MG63 (cell line): Measurements from ENCODE around the gene NOP9. TPM values are rescaled to one million over a fixed set of nuclear protein-coding genes. Genes with fewer than 3 reads are reported as not detected.
"Not testable (repeated sequence)": the region's sequence is repeated elsewhere in the genome, so short reads cannot be mapped to it uniquely, and the experiment has no call there.

ENCODE experiments used
- DNase-seq: peaks from one replicate; pipeline ENCODE4 v3.0.0-alpha.2; 2020
- H3K27me3 ChIP-seq: fragments of 250-450 bp; sonication (Bioruptor Pico); 2 replicates; pipeline ENCODE4 v1.5.1; 2020; ENCODE audit warnings: mild to moderate bottlenecking, moderate library complexity
- H3K36me3 ChIP-seq: fragments of 250-450 bp; sonication (Bioruptor Pico); 2 replicates; pipeline ENCODE4 v1.5.1; 2020; ENCODE audit warnings: mild to moderate bottlenecking, moderate library complexity
- H3K4me3 ChIP-seq: fragments of 250-450 bp; sonication (Bioruptor Pico); 2 replicates; pipeline ENCODE4 v1.5.1; 2020; ENCODE audit warnings: mild to moderate bottlenecking, moderate library complexity
- H3K9me3 ChIP-seq: fragments of 250-450 bp; sonication (Bioruptor Pico); 2 replicates; pipeline ENCODE4 v1.5.1; 2020; ENCODE audit warnings: mild to moderate bottlenecking, moderate library complexity
- total RNA-seq: library from RNA; depleted of rRNA; stranded (reverse); fragments of >200 nt; shearing (Covaris generic); gene quantifications from 2 replicates; pipeline ENCODE4 v1.2.3, GENCODE V29; 2014; ENCODE audit warnings: low replicate concordance

Gene NOP9
- total RNA-seq, 1 experiment from 2014 or later: 10.6 TPM

- H3K36me3 ChIP-seq, H3K27me3 ChIP-seq, H3K9me3 ChIP-seq, H3K4me3 ChIP-seq: not testable (repeated sequence)
- DNase-seq: peak; percentile 31
These were observed 28.3 kb downstream of the NOP9 start for GRCh38 chr14:24327914-24328313.

GRCh38 chr14:24329073-24329663 is 29.5 kb downstream of the NOP9 start:
- DNase-seq: no peak
- H3K4me3 ChIP-seq: no peak overlapping the region
- H3K27me3 ChIP-seq: no peaks in the 10 kb centered on the region
- no peaks in the 10 kb centered on the region for H3K9me3 ChIP-seq
- no peaks in the 10 kb centered on the region for H3K36me3 ChIP-seq

- no peak for DNase-seq
- Histone ChIP-seq H3K9me3 (no peaks in the 10 kb centered on the region), H3K4me3 (no peak overlapping the region), H3K27me3 (no peaks in the 10 kb centered on the region), H3K36me3 (no peaks in the 10 kb centered on the region)
These were observed 30.1 kb downstream of the NOP9 start for GRCh38 chr14:24329736-24330135.

GRCh38 chr14:24330973-24331674 is 31.5 kb downstream of the NOP9 start:
- H3K36me3 ChIP-seq: no peaks in the 10 kb centered on the region
- no peak overlapping the region for H3K4me3 ChIP-seq
- no peak for DNase-seq
- no peaks in the 10 kb centered on the region for H3K27me3 ChIP-seq
- no peaks in the 10 kb centered on the region for H3K9me3 ChIP-seq

GRCh38 chr14:24331731-24332267 is 32.1 kb downstream of the NOP9 start:
- no peak for DNase-seq
- Histone ChIP-seq H3K9me3 (no peaks in the 10 kb centered on the region), H3K4me3 (no peak overlapping the region), H3K36me3 (no peaks in the 10 kb centered on the region), H3K27me3 (no peaks in the 10 kb centered on the region)

- H3K4me3 ChIP-seq: no peak overlapping the region
- DNase-seq: peak; percentile 14
- H3K27me3 ChIP-seq: no peaks in the 10 kb centered on the region
- H3K36me3 ChIP-seq: no peaks in the 10 kb centered on the region
- no peaks in the 10 kb centered on the region for H3K9me3 ChIP-seq
These were observed 32.8 kb downstream of the NOP9 start for GRCh38 chr14:24332268-24332993.

- H3K36me3 ChIP-seq: no peaks in the 10 kb centered on the region
- H3K4me3 ChIP-seq: peak within 1 kb of the TSS; percentile 30
- DNase-seq: no peak
- H3K27me3 ChIP-seq: no peaks in the 10 kb centered on the region
- H3K9me3 ChIP-seq: no peaks in the 10 kb centered on the region
These were observed 35.0 kb downstream of the NOP9 start, which contains the start of gene ADCY4 for GRCh38 chr14:24334431-24335291. Gene ADCY4 (minus strand): TSS chr14:24335071. CDS start chr14:24334652, 419 bp downstream.

GRCh38 chr14:24335461-24336171 is 36.0 kb downstream of the NOP9 start:
- no peaks in the 10 kb centered on the region for H3K27me3 ChIP-seq
- no peaks in the 10 kb centered on the region for H3K9me3 ChIP-seq
- no peaks in the 10 kb centered on the region for H3K36me3 ChIP-seq
- no peak overlapping the region for H3K4me3 ChIP-seq
- no peak for DNase-seq

GRCh38 chr14:24337144-24337823 is 37.6 kb downstream of the NOP9 start:
- no peaks in the 10 kb centered on the region for H3K36me3 ChIP-seq
- no peaks in the 10 kb centered on the region for H3K9me3 ChIP-seq
- H3K4me3 ChIP-seq: no peak overlapping the region
- no peaks in the 10 kb centered on the region for H3K27me3 ChIP-seq
- DNase-seq: no peak

- no peaks in the 10 kb centered on the region for H3K27me3 ChIP-seq
- H3K4me3 ChIP-seq: no peak overlapping the region
- no peaks in the 10 kb centered on the region for H3K36me3 ChIP-seq
- no peaks in the 10 kb centered on the region for H3K9me3 ChIP-seq
- DNase-seq: no peak
These were observed 38.1 kb downstream of the NOP9 start for GRCh38 chr14:24337824-24338175.

GRCh38 chr14:24338843-24339242 is 39.2 kb downstream of the NOP9 start:
- Histone ChIP-seq H3K9me3 (no peaks in the 10 kb centered on the region), H3K27me3 (no peaks in the 10 kb centered on the region), H3K4me3 (no peak overlapping the region), H3K36me3 (no peaks in the 10 kb centered on the region)
- no peak for DNase-seq

- no peak for DNase-seq
These were observed 39.9 kb downstream of the NOP9 start, which contains the start of gene RIPK3 for GRCh38 chr14:24339284-24340151. Gene RIPK3 (minus strand): TSS chr14:24339991. CDS start chr14:24339826, 165 bp downstream.

GRCh38 chr14:24340606-24341005 is 41.0 kb downstream of the NOP9 start:
- H3K4me3 ChIP-seq: no peak overlapping the region
- DNase-seq: no peak
- no peaks in the 10 kb centered on the region for H3K9me3 ChIP-seq
- no peaks in the 10 kb centered on the region for H3K36me3 ChIP-seq
- H3K27me3 ChIP-seq: no peaks in the 10 kb centered on the region

More at GRCh38 chr14:24339284-24340151, 39.9 kb downstream of the NOP9 start, which contains the start of gene RIPK3:
- H3K27me3 ChIP-seq: no peaks in the 10 kb centered on the region
- H3K36me3 ChIP-seq: no peaks in the 10 kb centered on the region
- H3K4me3 ChIP-seq: no peak within 1 kb of the TSS
- no peaks in the 10 kb centered on the region for H3K9me3 ChIP-seq

- H3K4me3 ChIP-seq: no peak overlapping the region
- H3K27me3 ChIP-seq: no peaks in the 10 kb centered on the region
- H3K9me3 ChIP-seq: no peaks in the 10 kb centered on the region
- H3K36me3 ChIP-seq: no peaks in the 10 kb centered on the region
- no peak for DNase-seq
These were observed 43.2 kb downstream of the NOP9 start for GRCh38 chr14:24342889-24343288.
